ENCODE results near the gene DLEC1. TPM values are rescaled to one million over a fixed set of nuclear protein-coding genes. Genes with fewer than 3 reads are reported as not detected.
"Not testable (repeated sequence)": the region's sequence is repeated elsewhere in the genome, so short reads cannot be mapped to it uniquely, and the experiment has no call there.

The DLEC1 gene
- total RNA-seq, 2 donors from 2014 or later = 3.9 to 6.0 TPM

DNA sequence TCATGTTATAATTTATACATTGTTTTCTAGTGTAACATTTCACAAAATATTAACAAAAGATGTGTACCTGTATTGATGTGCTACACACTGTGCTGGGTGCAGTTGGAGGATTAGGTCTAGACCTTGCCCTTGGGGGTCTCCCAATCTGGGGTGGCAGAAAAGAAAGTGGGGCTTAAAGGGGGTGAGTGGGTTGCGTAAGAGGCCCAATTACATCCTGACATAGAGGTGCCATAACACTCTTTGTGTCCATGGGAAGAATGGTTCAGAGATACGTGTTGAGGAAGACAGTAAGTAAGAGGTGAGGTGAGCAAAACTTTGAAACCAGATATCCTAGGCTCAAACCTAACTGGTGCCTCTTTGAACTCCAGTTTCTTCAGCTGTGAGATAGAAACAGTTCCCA lies 31.0 kb downstream of the DLEC1 start:
- Histone ChIP-seq H3K9ac (ENCODE audit: extremely low read depth, low read length, poor library complexity, severe bottlenecking) (no peak overlapping the region), H3K9me3 (ENCODE audit: control insufficient read depth, low read length) (peaks cover 10% of the 10 kb centered on the region), H3K36me3 (ENCODE audit: control insufficient read depth, insufficient read depth, low read length) (no peaks in the 10 kb centered on the region), H3K4me3 (ENCODE audit: low read length) (no peak overlapping the region), H3K27ac (ENCODE audit: low read depth, low read length) (no peak overlapping the region), H3K4me1 (ENCODE audit: control insufficient read depth, insufficient read depth, low read length) (no peaks in the 10 kb centered on the region), H3K27me3 (ENCODE audit: control insufficient read depth, insufficient read depth, low read length, poor library complexity, severe bottlenecking) (no peaks in the 10 kb centered on the region)
- WGBS, 2 experiments (ENCODE audit: insufficient coverage in 1 of 2, insufficient read length in 1 of 2) = 62 to 70% methylated on average over 2 of the region's 2 CpGs
- TF ChIP-seq, protein P1, sequence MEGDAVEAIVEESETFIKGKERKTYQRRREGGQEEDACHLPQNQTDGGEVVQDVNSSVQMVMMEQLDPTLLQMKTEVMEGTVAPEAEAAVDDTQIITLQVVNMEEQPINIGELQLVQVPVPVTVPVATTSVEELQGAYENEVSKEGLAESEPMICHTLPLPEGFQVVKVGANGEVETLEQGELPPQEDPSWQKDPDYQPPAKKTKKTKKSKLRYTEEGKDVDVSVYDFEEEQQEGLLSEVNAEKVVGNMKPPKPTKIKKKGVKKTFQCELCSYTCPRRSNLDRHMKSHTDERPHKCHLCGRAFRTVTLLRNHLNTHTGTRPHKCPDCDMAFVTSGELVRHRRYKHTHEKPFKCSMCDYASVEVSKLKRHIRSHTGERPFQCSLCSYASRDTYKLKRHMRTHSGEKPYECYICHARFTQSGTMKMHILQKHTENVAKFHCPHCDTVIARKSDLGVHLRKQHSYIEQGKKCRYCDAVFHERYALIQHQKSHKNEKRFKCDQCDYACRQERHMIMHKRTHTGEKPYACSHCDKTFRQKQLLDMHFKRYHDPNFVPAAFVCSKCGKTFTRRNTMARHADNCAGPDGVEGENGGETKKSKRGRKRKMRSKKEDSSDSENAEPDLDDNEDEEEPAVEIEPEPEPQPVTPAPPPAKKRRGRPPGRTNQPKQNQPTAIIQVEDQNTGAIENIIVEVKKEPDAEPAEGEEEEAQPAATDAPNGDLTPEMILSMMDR (conservative IDR thresholded peaks at IDR 0.05) = no peak
- Mint-ChIP-seq H3K9me3 (peaks cover 14% of the 10 kb centered on the region), H3K4me1 (no peaks in the 10 kb centered on the region), H3K27ac (no peak overlapping the region), H3K27me3 (ENCODE audit: insufficient read depth) (no peaks in the 10 kb centered on the region), H3K36me3 (ENCODE audit: low read depth) (peaks cover 16% of the 10 kb centered on the region), H3K4me3 (no peak overlapping the region)
- no peak for DNase-seq

DNA sequence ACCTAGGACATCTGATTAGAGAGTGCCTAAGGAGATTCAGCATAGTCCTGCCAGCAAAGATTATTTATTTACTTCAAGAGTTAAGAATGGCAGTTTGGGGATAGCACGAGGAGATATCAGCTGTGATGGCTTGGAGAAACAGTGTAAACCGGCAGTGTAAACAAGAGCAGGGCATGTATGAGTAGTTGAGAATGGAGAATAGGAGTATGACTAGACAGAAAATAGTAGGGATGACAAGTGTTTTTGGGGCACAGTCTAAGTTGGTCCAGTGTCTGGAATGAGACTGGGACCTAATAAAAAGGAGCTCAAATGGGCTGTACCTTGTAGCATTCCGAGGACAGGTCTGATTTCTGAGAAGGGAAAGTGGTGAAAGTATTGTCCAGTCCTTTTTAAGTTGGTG lies 38.1 kb downstream of the DLEC1 start:
- WGBS, 2 experiments (ENCODE audit: insufficient coverage in 1 of 2, insufficient read length in 1 of 2) = 78 to 88% methylated on average over 1 of the region's 3 CpGs
- not testable (repeated sequence) for H3K9ac ChIP-seq (ENCODE audit: extremely low read depth, low read length, poor library complexity, severe bottlenecking); H3K4me3 ChIP-seq (ENCODE audit: low read length); H3K4me1 ChIP-seq (ENCODE audit: control insufficient read depth, insufficient read depth, low read length); H3K36me3 ChIP-seq (ENCODE audit: control insufficient read depth, insufficient read depth, low read length); H3K27me3 ChIP-seq (ENCODE audit: control insufficient read depth, insufficient read depth, low read length, poor library complexity, severe bottlenecking); H3K27me3 Mint-ChIP-seq (ENCODE audit: insufficient read depth); H3K9me3 ChIP-seq (ENCODE audit: control insufficient read depth, low read length); DNase-seq; H3K27ac ChIP-seq (ENCODE audit: low read depth, low read length); H3K4me3 Mint-ChIP-seq
- peak overlapping the region; percentile 52 for H3K27ac Mint-ChIP-seq
- peaks cover 10% of the 10 kb centered on the region for H3K9me3 Mint-ChIP-seq
- H3K4me1 Mint-ChIP-seq = peaks cover 29% of the 10 kb centered on the region
- peaks cover 22% of the 10 kb centered on the region for H3K36me3 Mint-ChIP-seq (ENCODE audit: low read depth)

DNA sequence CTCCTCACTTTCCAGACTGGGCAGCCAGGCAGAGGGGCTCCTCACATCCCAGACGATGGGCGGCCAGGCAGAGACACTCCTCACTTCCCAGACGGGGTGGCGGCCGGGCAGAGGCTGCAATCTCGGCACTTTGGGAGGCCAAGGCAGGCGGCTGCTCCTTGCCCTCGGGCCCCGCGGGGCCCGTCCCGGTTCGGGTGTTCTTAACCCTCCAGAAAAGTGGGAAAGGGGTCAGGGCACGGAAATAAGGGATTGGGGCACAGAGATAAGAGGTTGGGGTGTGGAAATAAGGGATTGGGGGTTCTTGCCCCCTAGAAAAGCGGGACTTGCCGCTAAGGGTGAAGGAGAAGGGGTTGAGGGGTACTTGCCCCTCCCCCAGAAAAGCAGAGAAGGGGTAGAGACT lies 43.3 kb downstream of the DLEC1 start:
- H3K9me3 Mint-ChIP-seq = peaks cover 37% of the 10 kb centered on the region
- H3K4me1 Mint-ChIP-seq = peaks cover 26% of the 10 kb centered on the region
- not testable (repeated sequence) for H3K4me3 ChIP-seq (ENCODE audit: low read length); H3K36me3 Mint-ChIP-seq (ENCODE audit: low read depth); H3K9ac ChIP-seq (ENCODE audit: extremely low read depth, low read length, poor library complexity, severe bottlenecking); H3K4me3 Mint-ChIP-seq; DNase-seq; H3K27me3 ChIP-seq (ENCODE audit: control insufficient read depth, insufficient read depth, low read length, poor library complexity, severe bottlenecking); H3K27ac Mint-ChIP-seq; H3K27me3 Mint-ChIP-seq (ENCODE audit: insufficient read depth); H3K9me3 ChIP-seq (ENCODE audit: control insufficient read depth, low read length); H3K36me3 ChIP-seq (ENCODE audit: control insufficient read depth, insufficient read depth, low read length); H3K27ac ChIP-seq (ENCODE audit: low read depth, low read length); H3K4me1 ChIP-seq (ENCODE audit: control insufficient read depth, insufficient read depth, low read length)
- WGBS, 2 experiments (ENCODE audit: insufficient coverage in 1 of 2, insufficient read length in 1 of 2) = 94 to 100% methylated on average over 4 to 14 of the region's 16 CpGs

DNA sequence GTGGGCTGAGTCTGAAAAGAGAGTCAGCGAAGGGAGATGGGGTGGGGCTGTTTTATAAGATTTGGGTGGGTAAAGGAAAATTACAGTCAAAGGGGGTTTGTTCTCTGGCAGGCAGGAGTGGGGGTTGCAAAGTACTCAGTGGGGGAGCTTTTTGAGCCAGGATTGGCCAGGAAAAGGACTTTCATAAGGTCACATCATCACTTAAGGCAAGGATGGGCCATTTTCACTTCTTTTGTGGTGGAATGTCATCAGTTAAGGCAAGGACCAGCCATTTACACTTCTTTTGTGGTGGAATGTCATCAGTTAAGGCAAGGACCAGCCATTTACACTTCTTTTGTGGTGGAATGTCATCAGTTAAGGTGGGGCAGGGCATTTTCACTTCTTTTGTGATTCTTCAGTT lies 44.2 kb downstream of the DLEC1 start:
- H3K27me3 ChIP-seq (ENCODE audit: control insufficient read depth, insufficient read depth, low read length, poor library complexity, severe bottlenecking); H3K27ac ChIP-seq (ENCODE audit: low read depth, low read length); H3K9me3 ChIP-seq (ENCODE audit: control insufficient read depth, low read length); H3K27me3 Mint-ChIP-seq (ENCODE audit: insufficient read depth); DNase-seq; H3K36me3 ChIP-seq (ENCODE audit: control insufficient read depth, insufficient read depth, low read length); H3K4me1 ChIP-seq (ENCODE audit: control insufficient read depth, insufficient read depth, low read length); H3K9ac ChIP-seq (ENCODE audit: extremely low read depth, low read length, poor library complexity, severe bottlenecking); H3K27ac Mint-ChIP-seq; H3K36me3 Mint-ChIP-seq (ENCODE audit: low read depth); H3K4me3 Mint-ChIP-seq; H3K4me3 ChIP-seq (ENCODE audit: low read length): not testable (repeated sequence)
- H3K4me1 Mint-ChIP-seq = peaks cover 19% of the 10 kb centered on the region
- no CpG with 5 or more reads among the region's 1 CpG for WGBS, 2 experiments (ENCODE audit: insufficient coverage in 1 of 2, insufficient read length in 1 of 2)
- peaks cover 37% of the 10 kb centered on the region for H3K9me3 Mint-ChIP-seq

Measured in endodermal cell (in vitro differentiated cells).